Measurements from ENCODE around the gene VPS13D.

Gene VPS13D

GRCh38 chr1:12544992-12545391, 315.2 kb downstream of the VPS13D start:
- DNase-seq = no peak

- no peak for DNase-seq
Measured at GRCh38 chr1:12546771-12547585, 317.1 kb downstream of the VPS13D start.

- DNase-seq = no peak
Measured at GRCh38 chr1:12547586-12548225, 317.9 kb downstream of the VPS13D start.

GRCh38 chr1:12548279-12548972, 318.6 kb downstream of the VPS13D start:
- no peak for DNase-seq

GRCh38 chr1:12548973-12549459, 319.2 kb downstream of the VPS13D start:
- no peak for DNase-seq

- no peak for DNase-seq
Measured at GRCh38 chr1:12549460-12550349, 319.9 kb downstream of the VPS13D start.

GRCh38 chr1:12551584-12551983, 321.8 kb downstream of the VPS13D start:
- DNase-seq = no peak

- no peak for DNase-seq
Measured at GRCh38 chr1:12552111-12552888, 322.5 kb downstream of the VPS13D start.

GRCh38 chr1:12552951-12553921, 323.4 kb downstream of the VPS13D start:
- DNase-seq = no peak

GRCh38 chr1:12553963-12554362, 324.1 kb downstream of the VPS13D start:
- no peak for DNase-seq

GRCh38 chr1:12554521-12555305, 324.9 kb downstream of the VPS13D start:
- no peak for DNase-seq

- DNase-seq = no peak
Measured at GRCh38 chr1:12555411-12556367, 325.9 kb downstream of the VPS13D start.

GRCh38 chr1:12556368-12556930, 326.6 kb downstream of the VPS13D start:
- DNase-seq = no peak

GRCh38 chr1:12556957-12557935, 327.4 kb downstream of the VPS13D start:
- no peak for DNase-seq

- no peak for DNase-seq
Measured at GRCh38 chr1:12561121-12561520, 331.3 kb downstream of the VPS13D start.
